Measurements from ENCODE around the gene SKI. TPM values are rescaled to one million over a fixed set of nuclear protein-coding genes. Genes with fewer than 3 reads are reported as not detected.

SKI gene
- total RNA-seq, 2 donors from 2014 or later, result 65.4 to 79.2 TPM

DNA sequence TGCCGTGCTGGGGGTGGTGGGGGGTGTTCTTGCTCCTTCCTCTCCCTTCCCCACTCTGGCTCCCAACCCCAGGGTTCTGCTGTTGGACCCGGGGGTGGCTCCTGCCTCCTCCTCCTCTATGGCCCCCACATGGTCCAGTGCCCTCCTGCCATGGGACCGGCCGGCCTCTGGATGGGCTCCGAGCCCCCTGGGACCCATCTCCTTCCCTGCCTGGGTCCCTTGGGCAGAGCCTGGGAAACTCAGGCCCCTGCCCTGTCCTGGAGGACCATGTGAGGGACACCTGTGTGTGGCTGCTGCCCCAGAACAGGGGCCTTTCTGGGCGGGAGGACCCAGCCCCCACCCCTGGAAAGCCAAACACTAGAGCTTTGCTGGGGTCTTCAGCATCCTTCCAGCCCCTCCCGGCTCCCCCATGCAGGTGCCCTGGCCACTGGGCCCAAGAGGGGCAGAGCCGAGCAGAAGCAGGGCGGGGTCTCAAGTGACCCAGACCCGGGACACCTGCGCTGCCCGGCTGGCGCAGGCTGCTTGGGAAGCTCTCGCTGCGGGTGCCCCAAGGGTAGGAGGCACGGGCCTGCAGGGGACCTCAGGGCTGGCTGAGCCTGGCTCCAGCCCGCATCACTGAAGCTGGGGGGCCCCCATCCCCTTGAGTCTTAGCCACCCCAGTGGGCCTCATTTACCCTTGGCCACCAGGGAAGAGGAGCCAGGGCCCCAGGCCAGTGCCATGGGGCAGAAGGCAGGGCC, 31.0 kb upstream of the SKI start:
- peaks cover 4% of the 10 kb centered on the region for H3K36me3 ChIP-seq (ENCODE audit: control insufficient read depth, insufficient read depth, low read length)
- no peaks in the 10 kb centered on the region for H3K9me3 Mint-ChIP-seq
- H3K4me3 Mint-ChIP-seq, result no peak overlapping the region
- no peak overlapping the region for H3K9ac ChIP-seq (ENCODE audit: extremely low read depth, low read length, poor library complexity, severe bottlenecking)
- no peak overlapping the region for H3K27ac Mint-ChIP-seq
- H3K36me3 Mint-ChIP-seq (ENCODE audit: low read depth), result peaks cover 5% of the 10 kb centered on the region
- TF ChIP-seq, protein P1, sequence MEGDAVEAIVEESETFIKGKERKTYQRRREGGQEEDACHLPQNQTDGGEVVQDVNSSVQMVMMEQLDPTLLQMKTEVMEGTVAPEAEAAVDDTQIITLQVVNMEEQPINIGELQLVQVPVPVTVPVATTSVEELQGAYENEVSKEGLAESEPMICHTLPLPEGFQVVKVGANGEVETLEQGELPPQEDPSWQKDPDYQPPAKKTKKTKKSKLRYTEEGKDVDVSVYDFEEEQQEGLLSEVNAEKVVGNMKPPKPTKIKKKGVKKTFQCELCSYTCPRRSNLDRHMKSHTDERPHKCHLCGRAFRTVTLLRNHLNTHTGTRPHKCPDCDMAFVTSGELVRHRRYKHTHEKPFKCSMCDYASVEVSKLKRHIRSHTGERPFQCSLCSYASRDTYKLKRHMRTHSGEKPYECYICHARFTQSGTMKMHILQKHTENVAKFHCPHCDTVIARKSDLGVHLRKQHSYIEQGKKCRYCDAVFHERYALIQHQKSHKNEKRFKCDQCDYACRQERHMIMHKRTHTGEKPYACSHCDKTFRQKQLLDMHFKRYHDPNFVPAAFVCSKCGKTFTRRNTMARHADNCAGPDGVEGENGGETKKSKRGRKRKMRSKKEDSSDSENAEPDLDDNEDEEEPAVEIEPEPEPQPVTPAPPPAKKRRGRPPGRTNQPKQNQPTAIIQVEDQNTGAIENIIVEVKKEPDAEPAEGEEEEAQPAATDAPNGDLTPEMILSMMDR (conservative IDR thresholded peaks at IDR 0.05), result no peak
- no peaks in the 10 kb centered on the region for H3K27me3 ChIP-seq (ENCODE audit: control insufficient read depth, insufficient read depth, low read length, poor library complexity, severe bottlenecking)
- 88 to 96% methylated on average over 8 to 17 of the region's 17 CpGs for WGBS, 2 experiments (ENCODE audit: insufficient coverage in 1 of 2, insufficient read length in 1 of 2)
- H3K4me3 ChIP-seq (ENCODE audit: low read length), result no peak overlapping the region
- H3K27ac ChIP-seq (ENCODE audit: low read depth, low read length), result no peak overlapping the region
- H3K4me1 Mint-ChIP-seq, result peaks cover 5% of the 10 kb centered on the region
- H3K4me1 ChIP-seq (ENCODE audit: control insufficient read depth, insufficient read depth, low read length), result peaks cover 5% of the 10 kb centered on the region
- no peak for DNase-seq
- H3K9me3 ChIP-seq (ENCODE audit: control insufficient read depth, low read length), result no peaks in the 10 kb centered on the region
- no peaks in the 10 kb centered on the region for H3K27me3 Mint-ChIP-seq (ENCODE audit: insufficient read depth)

DNA sequence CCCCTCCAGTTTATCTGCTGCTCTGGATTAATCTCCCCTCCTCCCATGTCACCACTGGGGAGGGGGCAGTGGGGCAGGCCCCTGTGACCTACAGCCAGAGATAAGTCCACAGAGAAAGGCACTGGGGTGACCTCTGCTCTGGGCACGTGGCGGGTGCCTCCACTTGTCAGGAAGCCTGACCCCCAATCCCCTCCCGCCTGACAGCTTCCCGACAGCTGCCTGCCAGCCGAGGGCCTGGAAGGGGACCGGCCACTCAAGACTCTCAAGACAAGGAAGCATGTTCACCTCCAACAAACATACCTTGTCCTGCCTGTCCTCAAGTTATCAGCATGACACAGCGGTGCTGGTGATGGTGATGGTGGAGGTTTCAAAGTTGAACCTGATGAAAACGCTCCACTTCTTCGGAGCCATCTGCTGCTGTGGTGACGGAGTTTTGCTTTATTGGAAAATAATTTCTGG, 30.4 kb upstream of the SKI start:
- DNase-seq, result no peak
- Histone ChIP-seq H3K9me3 (ENCODE audit: control insufficient read depth, low read length) (no peaks in the 10 kb centered on the region), H3K4me3 (ENCODE audit: low read length) (no peak overlapping the region), H3K36me3 (ENCODE audit: control insufficient read depth, insufficient read depth, low read length) (no peaks in the 10 kb centered on the region), H3K4me1 (ENCODE audit: control insufficient read depth, insufficient read depth, low read length) (peaks cover 5% of the 10 kb centered on the region), H3K9ac (ENCODE audit: extremely low read depth, low read length, poor library complexity, severe bottlenecking) (no peak overlapping the region), H3K27me3 (ENCODE audit: control insufficient read depth, insufficient read depth, low read length, poor library complexity, severe bottlenecking) (no peaks in the 10 kb centered on the region), H3K27ac (ENCODE audit: low read depth, low read length) (no peak overlapping the region)
- TF ChIP-seq, protein P1 (conservative IDR thresholded peaks at IDR 0.05), result no peak
- H3K4me3 Mint-ChIP-seq, result no peak overlapping the region
- peaks cover 2% of the 10 kb centered on the region for H3K36me3 Mint-ChIP-seq (ENCODE audit: low read depth)
- 93 to 96% methylated on average over 3 to 10 of the region's 10 CpGs for WGBS, 2 experiments (ENCODE audit: insufficient coverage in 1 of 2, insufficient read length in 1 of 2)
- H3K27ac Mint-ChIP-seq, result no peak overlapping the region
- no peaks in the 10 kb centered on the region for H3K27me3 Mint-ChIP-seq (ENCODE audit: insufficient read depth)
- peaks cover 5% of the 10 kb centered on the region for H3K4me1 Mint-ChIP-seq
- H3K9me3 Mint-ChIP-seq, result no peaks in the 10 kb centered on the region

DNA sequence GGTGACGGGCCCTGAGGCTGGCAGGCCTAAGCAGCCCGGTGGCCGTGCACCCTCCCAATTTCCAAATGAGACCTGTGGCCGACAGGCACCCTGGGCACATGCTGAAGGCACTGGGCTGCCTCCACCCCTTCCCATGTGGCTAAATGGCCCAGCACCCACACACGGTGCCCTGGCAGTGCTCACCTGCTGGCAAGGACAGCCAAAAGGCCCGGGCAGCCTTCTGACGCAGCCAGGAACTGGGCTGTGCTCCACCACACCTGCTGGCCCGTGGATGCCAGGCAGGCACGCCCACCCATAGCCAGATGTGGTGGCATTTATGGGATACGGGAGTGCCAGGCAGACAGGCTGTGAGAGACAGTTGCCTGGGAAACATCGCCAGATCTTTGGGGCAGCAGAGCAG, 29.5 kb upstream of the SKI start:
- Mint-ChIP-seq H3K4me3 (no peak overlapping the region), H3K9me3 (no peaks in the 10 kb centered on the region), H3K27me3 (ENCODE audit: insufficient read depth) (no peaks in the 10 kb centered on the region), H3K27ac (no peak overlapping the region), H3K36me3 (ENCODE audit: low read depth) (no peaks in the 10 kb centered on the region), H3K4me1 (peaks cover 4% of the 10 kb centered on the region)
- Histone ChIP-seq H3K27ac (ENCODE audit: low read depth, low read length) (no peak overlapping the region), H3K9ac (ENCODE audit: extremely low read depth, low read length, poor library complexity, severe bottlenecking) (no peak overlapping the region), H3K4me3 (ENCODE audit: low read length) (no peak overlapping the region), H3K36me3 (ENCODE audit: control insufficient read depth, insufficient read depth, low read length) (no peaks in the 10 kb centered on the region), H3K9me3 (ENCODE audit: control insufficient read depth, low read length) (no peaks in the 10 kb centered on the region), H3K4me1 (ENCODE audit: control insufficient read depth, insufficient read depth, low read length) (peaks cover 1% of the 10 kb centered on the region), H3K27me3 (ENCODE audit: control insufficient read depth, insufficient read depth, low read length, poor library complexity, severe bottlenecking) (no peaks in the 10 kb centered on the region)
- 89 to 92% methylated on average over 11 of the region's 11 CpGs for WGBS, 2 experiments (ENCODE audit: insufficient coverage in 1 of 2, insufficient read length in 1 of 2)
- TF ChIP-seq, protein P1 (conservative IDR thresholded peaks at IDR 0.05), result no peak
- DNase-seq, result no peak

Measured in endodermal cell (in vitro differentiated cells).